HepG2 (cell line): ENCODE results near the gene KIF22. TPM values are rescaled to one million over a fixed set of nuclear protein-coding genes. Genes with fewer than 3 reads are reported as not detected.
A peak's percentile ranks its signal among the peaks of the same experiment; 100 is the strongest.

ENCODE experiments used
- CEBPB ChIP-seq: IDR thresholded peaks from 2 replicates; pipeline ENCODE4 v1.6.1; 2011; ENCODE audit warnings: low read depth, low read length, improper control_type of control experiment, borderline replicate concordance
- CSRNP1 ChIP-seq: sonication (generic); formaldehyde crosslinking; IDR thresholded peaks from 2 replicates; pipeline ENCODE4 v1.8.1; 2023; ENCODE audit warnings: mild to moderate bottlenecking, missing genetic modification reagents
- ERF ChIP-seq: IDR thresholded peaks from 2 replicates; pipeline ENCODE4 v1.6.1; 2018; ENCODE audit warnings: missing biosample characterization, missing genetic modification reagents
- EZH2 ChIP-seq: conservative IDR thresholded peaks from 2 replicates; pipeline ENCODE4 v1.6.1; 2012; ENCODE audit warnings: mild to moderate bottlenecking, low read depth, low read length, moderate library complexity
- HHEX ChIP-seq: IDR thresholded peaks from 2 replicates; pipeline ENCODE4 v1.6.1; 2016; ENCODE audit warnings: control low read depth
- HNRNPUL1 ChIP-seq: fragments of 200-400 bp; formaldehyde crosslinking; IDR thresholded peaks from 2 replicates; pipeline ENCODE4 v1.6.1; 2017; ENCODE audit warnings: low read depth, mild to moderate bottlenecking, low read length, moderate library complexity
- KAT2B ChIP-seq: fragments of 150-350 bp; IDR thresholded peaks from 2 replicates; pipeline ENCODE4 v1.6.1; 2014; ENCODE audit warnings: low read depth, low read length, borderline replicate concordance
- MLX ChIP-seq: IDR thresholded peaks from 2 replicates; pipeline ENCODE4 v1.6.1; 2016
- PLRG1 ChIP-seq: fragments of 450-650 bp; conservative IDR thresholded peaks from 2 replicates; pipeline ENCODE4 v1.6.1; 2016
- PLSCR1 ChIP-seq: sonication (generic); formaldehyde crosslinking; IDR thresholded peaks from 2 replicates; pipeline ENCODE4 v1.5.0; 2020; ENCODE audit warnings: missing genetic modification reagents, mild to moderate bottlenecking, borderline replicate concordance
- SMARCE1 ChIP-seq: fragments of 450-650 bp; IDR thresholded peaks from 2 replicates; pipeline ENCODE4 v1.6.1; 2017; ENCODE audit warnings: borderline replicate concordance
- SOX13 ChIP-seq, 3 experiments: fragments of 450-650 bp in 1 of 3; sonication (generic) in 1 of 3; formaldehyde crosslinking in 1 of 3; IDR thresholded peaks in 2 of 3; conservative IDR thresholded peaks in 1 of 3; 2 replicates each; pipeline versions ENCODE4 v1.5.0 to v1.6.1; 2016 to 2020; ENCODE audit warnings: antibody characterized with exemption in 1 of 3, mild to moderate bottlenecking in 1 of 3, missing compliant biosample characterization in 1 of 3, missing genetic modification reagents in 1 of 3, moderate library complexity in 1 of 3
- SRSF4 ChIP-seq: fragments of 200-400 bp; formaldehyde crosslinking; IDR thresholded peaks from one replicate; pipeline ENCODE4 v1.6.1; 2018; ENCODE audit warnings: mild to moderate bottlenecking, low read depth, low read length, moderate library complexity; ENCODE audit not compliant: poor library complexity, severe bottlenecking
- SUZ12 ChIP-seq: fragments of 150-350 bp; IDR thresholded peaks from 2 replicates; pipeline ENCODE4 v1.6.1; 2014; ENCODE audit warnings: low read depth, low read length
- ZFX ChIP-seq: sonication (generic); formaldehyde crosslinking; IDR thresholded peaks from 2 replicates; pipeline ENCODE4 v1.4.0; 2020; ENCODE audit warnings: mild to moderate bottlenecking, low read depth, missing genetic modification reagents, moderate library complexity
- ZNF260 ChIP-seq: sonication (generic); formaldehyde crosslinking; IDR thresholded peaks from 2 replicates; pipeline ENCODE4 v1.4.0; 2020; ENCODE audit warnings: missing genetic modification reagents, low read depth, mild to moderate bottlenecking, borderline replicate concordance
- ZNF263 ChIP-seq: sonication (generic); formaldehyde crosslinking; IDR thresholded peaks from 2 replicates; pipeline ENCODE4 v1.4.0; 2020; ENCODE audit warnings: missing genetic modification reagents
- ZNF451 ChIP-seq: sonication (generic); formaldehyde crosslinking; IDR thresholded peaks from 2 replicates; pipeline ENCODE4 v1.5.0; 2020; ENCODE audit warnings: mild to moderate bottlenecking, missing genetic modification reagents
- ZNF598 ChIP-seq: sonication (generic); formaldehyde crosslinking; IDR thresholded peaks from 2 replicates; pipeline ENCODE4 v1.5.1; 2020; ENCODE audit warnings: mild to moderate bottlenecking, missing genetic modification reagents, borderline replicate concordance
- ZNF75D ChIP-seq: sonication (generic); formaldehyde crosslinking; IDR thresholded peaks from 2 replicates; pipeline ENCODE4 v1.8.1; 2023; ENCODE audit warnings: missing genetic modification reagents, mild to moderate bottlenecking, borderline replicate concordance
- ZNF788 ChIP-seq: sonication (generic); formaldehyde crosslinking; IDR thresholded peaks from 2 replicates; pipeline ENCODE4 v1.5.0; 2020; ENCODE audit warnings: mild to moderate bottlenecking, missing genetic modification reagents, borderline replicate concordance
- ZSCAN22 ChIP-seq: sonication (generic); formaldehyde crosslinking; IDR thresholded peaks from 2 replicates; pipeline ENCODE4 v1.4.0; 2020; ENCODE audit warnings: mild to moderate bottlenecking, missing genetic modification reagents
- ZZZ3 ChIP-seq: sonication (generic); formaldehyde crosslinking; IDR thresholded peaks from 2 replicates; pipeline ENCODE4 v1.4.0; 2020; ENCODE audit warnings: missing genetic modification reagents, mild to moderate bottlenecking, borderline replicate concordance
- polyA plus RNA-seq, 8 experiments: library from polyadenylated mRNA; depleted of rRNA in 3 of 8; stranded (reverse) in 7 of 8; unstranded in 1 of 8; fragments of >200 nt; fragmentation: Illumina TruSeq in 4 of 8; extraction: Trizol in 4 of 8; gene quantifications; 2 replicates each; pipeline versions ENCODE4 v1.2.1 to v1.2.3, GENCODE V29; 2011 to 2016; ENCODE audit warnings: low read depth in 4 of 8, missing spikeins in 1 of 8, mixed read lengths in 1 of 8; ENCODE audit not compliant: insufficient read depth in 1 of 8
- total RNA-seq, 5 experiments: library from RNA; depleted of rRNA; stranded (reverse); fragments of >200 nt; fragmentation: Illumina TruSeq; extraction: Trizol; gene quantifications; 2 replicates each; pipeline ENCODE4 v1.2.3, GENCODE V29; 2016; ENCODE audit warnings: low read depth in 1 of 5
- TF ChIP-seq, protein P1 (sequence below): sonication (generic); formaldehyde crosslinking; IDR thresholded peaks from 2 replicates; pipeline ENCODE4 v1.8.0; 2022; ENCODE audit warnings: missing genetic modification reagents, mild to moderate bottlenecking, inconsistent platforms, borderline replicate concordance

The KIF22 gene
- total and polyA plus RNA-seq, 2 of the 13 experiments (the other 11 are each of a cell fraction or from before 2014, with no cell fraction given) = 95.8 to 118 TPM

DNA sequence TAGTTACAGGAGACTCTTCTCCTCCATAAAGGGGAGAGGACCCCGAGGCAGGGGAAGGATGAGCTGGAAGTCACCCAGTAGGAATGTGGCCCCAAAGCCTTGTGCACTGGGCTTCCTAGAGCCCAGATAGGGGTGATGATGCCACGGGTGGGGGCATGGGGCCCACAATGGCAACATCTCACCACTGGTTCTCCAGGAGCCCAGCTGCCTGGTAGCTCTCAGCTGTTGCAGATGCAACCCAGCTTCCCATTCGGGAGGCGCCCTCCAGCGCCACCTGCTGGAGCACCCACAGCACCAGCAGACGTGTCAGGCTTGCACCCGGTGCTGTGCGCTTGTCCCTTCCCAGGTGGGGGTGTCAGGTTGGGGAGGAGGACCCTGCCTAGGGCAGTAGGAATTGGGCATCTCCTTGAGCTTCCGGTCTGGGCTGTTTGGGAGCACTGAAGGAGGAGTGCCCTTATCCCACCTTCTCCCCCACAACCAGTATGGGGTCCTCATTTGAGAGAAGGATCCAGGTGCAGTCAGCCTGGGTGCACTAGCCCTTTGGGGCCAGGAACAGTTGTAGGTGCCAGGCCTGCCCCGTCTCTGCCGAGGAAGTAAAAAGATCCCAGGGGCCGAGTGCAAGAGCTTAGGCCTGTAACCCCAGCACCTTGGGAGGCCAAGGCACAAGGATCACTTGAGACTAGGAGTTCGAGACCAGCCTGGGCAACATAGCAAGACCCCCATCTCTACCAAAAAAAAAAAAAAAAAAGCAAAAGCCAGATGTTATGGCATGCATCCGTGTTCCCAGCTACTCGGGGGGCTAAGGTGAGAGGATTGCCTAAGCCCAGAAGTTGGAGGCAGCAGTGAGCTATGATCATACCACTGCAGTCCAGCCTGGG lies 58.1 kb downstream of the KIF22 start (continued):
- TF ChIP-seq SMARCE1 = no peak
- no peak for TF ChIP-seq ZZZ3
- TF ChIP-seq ZNF451 = no peak
- no peak for TF ChIP-seq ZNF75D (CRISPR knock-in tag)
- TF ChIP-seq ZNF260 (CRISPR knock-in tag) = no peak
- TF ChIP-seq SUZ12 = no peak
- TF ChIP-seq MLX (CRISPR knock-in tag) = no peak
- no peak for TF ChIP-seq SOX13 (IDR thresholded peaks at IDR 0.05)
- peak in 1 of 2 experiments; percentile 27; a peak in 1 of 4 replicates for TF ChIP-seq SOX13 (CRISPR knock-in tag; conservative IDR thresholded peaks at IDR 0.05 in 1 of 2, IDR thresholded peaks at IDR 0.05 in 1 of 2)
- TF ChIP-seq ZFX (CRISPR knock-in tag) = peak; percentile 41; the same call in 1 of the 2 replicates
- TF ChIP-seq PLSCR1 (CRISPR knock-in tag) = no peak
- TF ChIP-seq EZH2 = no peak
- TF ChIP-seq PLRG1 = no peak
- no peak for TF ChIP-seq HHEX
- TF ChIP-seq CSRNP1 = no peak
- TF ChIP-seq, protein P1, sequence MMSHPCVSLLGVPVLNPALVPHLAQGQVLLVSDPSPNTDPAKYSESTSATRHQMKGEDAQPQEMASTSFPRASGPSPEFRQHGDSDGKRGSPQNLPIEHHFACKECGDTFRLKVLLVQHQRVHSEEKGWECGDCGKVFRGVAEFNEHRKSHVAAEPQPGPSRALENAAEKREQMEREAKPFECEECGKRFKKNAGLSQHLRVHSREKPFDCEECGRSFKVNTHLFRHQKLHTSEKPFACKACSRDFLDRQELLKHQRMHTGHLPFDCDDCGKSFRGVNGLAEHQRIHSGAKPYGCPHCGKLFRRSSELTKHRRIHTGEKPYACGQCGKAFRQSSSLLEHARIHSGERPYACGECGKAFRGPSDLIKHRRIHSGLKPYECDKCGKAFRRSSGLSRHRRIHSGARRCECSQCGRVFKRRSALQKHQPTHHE = no peak
- no peak for TF ChIP-seq HNRNPUL1
- TF ChIP-seq ZNF598 = no peak
- no peak for TF ChIP-seq KAT2B
- TF ChIP-seq ERF = peak; percentile 65; the same call in 1 of the 2 replicates
- TF ChIP-seq CEBPB = no peak
- no peak for TF ChIP-seq ZSCAN22 (CRISPR knock-in tag)
- TF ChIP-seq ZNF263 (CRISPR knock-in tag) = peak; percentile 69
- peak; percentile 58; the same call in 1 of the 2 replicates for TF ChIP-seq ZNF788 (CRISPR knock-in tag)
- TF ChIP-seq SRSF4 = no peak
